H9 (cell line): ENCODE measurements around the gene KLK3. TPM values are rescaled to one million over a fixed set of nuclear protein-coding genes. Genes with fewer than 3 reads are reported as not detected.

Experiments used
- DNase-seq: peaks from one replicate; pipeline ENCODE4 v3.0.0-alpha.2; 2017
- H2AFZ ChIP-seq: one replicate; pipeline ENCODE4 v1.6.1; 2013; ENCODE audit warnings: mild to moderate bottlenecking, low read length, control low read depth, moderate library complexity
- H2AK5ac ChIP-seq: 2 replicates; pipeline ENCODE4 v1.6.1; 2013; ENCODE audit warnings: low read length, control low read depth, mixed read lengths; ENCODE audit not compliant: insufficient read length
- H2BK120ac ChIP-seq: one replicate; pipeline ENCODE4 v1.6.1; 2013; ENCODE audit warnings: low read depth, mild to moderate bottlenecking, low read length, control low read depth, inconsistent platforms; ENCODE audit not compliant: poor library complexity, severe bottlenecking
- H2BK12ac ChIP-seq: 2 replicates; pipeline ENCODE4 v1.6.1; 2013; ENCODE audit warnings: low read length, control low read depth, mixed read lengths, low read depth; ENCODE audit not compliant: insufficient read length
- H2BK15ac ChIP-seq: 2 replicates; pipeline ENCODE4 v1.6.1; 2013; ENCODE audit warnings: low read depth, low read length, control low read depth
- H2BK20ac ChIP-seq: one replicate; pipeline ENCODE4 v1.6.1; 2013; ENCODE audit warnings: low read depth, mild to moderate bottlenecking, low read length, control low read depth, inconsistent platforms; ENCODE audit not compliant: poor library complexity, severe bottlenecking
- H2BK5ac ChIP-seq: 2 replicates; pipeline ENCODE4 v1.6.1; 2013; ENCODE audit warnings: low read length, control low read depth, mixed read lengths; ENCODE audit not compliant: insufficient read length
- H3K14ac ChIP-seq: 2 replicates; pipeline ENCODE4 v1.6.1; 2013; ENCODE audit warnings: low read length, control low read depth; ENCODE audit not compliant: insufficient read depth
- H3K18ac ChIP-seq: 2 replicates; pipeline ENCODE4 v1.6.1; 2013; ENCODE audit warnings: low read depth, mild to moderate bottlenecking, mixed read lengths, low read length, control low read depth; ENCODE audit not compliant: insufficient read length
- H3K23ac ChIP-seq: 2 replicates; pipeline ENCODE4 v1.6.1; 2013; ENCODE audit warnings: low read length, control low read depth, mixed read lengths, low read depth; ENCODE audit not compliant: insufficient read length
- H3K23me2 ChIP-seq: 2 replicates; pipeline ENCODE4 v1.6.1; 2013; ENCODE audit warnings: low read depth, mild to moderate bottlenecking, mixed read lengths, low read length, control low read depth; ENCODE audit not compliant: insufficient read length, poor library complexity, severe bottlenecking
- H3K27ac ChIP-seq: 2 replicates; pipeline ENCODE4 v1.5.1; 2013; ENCODE audit warnings: low read length, control low read depth, mixed read lengths, low read depth; ENCODE audit not compliant: insufficient read length
- H3K27me3 ChIP-seq: 2 replicates; pipeline ENCODE4 v1.6.1; 2013; ENCODE audit warnings: low read length, control low read depth, inconsistent platforms; ENCODE audit not compliant: insufficient read depth
- H3K4ac ChIP-seq: 2 replicates; pipeline ENCODE4 v1.6.1; 2013; ENCODE audit warnings: low read depth, mild to moderate bottlenecking, control low read depth, inconsistent platforms, low read length, moderate library complexity
- H3K4me1 ChIP-seq: 2 replicates; pipeline ENCODE4 v1.6.1; 2013; ENCODE audit warnings: low read length, control low read depth, inconsistent platforms; ENCODE audit not compliant: insufficient read depth
- H3K4me2 ChIP-seq: 2 replicates; pipeline ENCODE4 v1.6.1; 2013; ENCODE audit warnings: low read length, control low read depth, mixed read lengths; ENCODE audit not compliant: insufficient read length, insufficient read depth
- H3K56ac ChIP-seq: 2 replicates; pipeline ENCODE4 v1.6.1; 2013; ENCODE audit warnings: low read depth, mild to moderate bottlenecking, mixed read lengths, low read length, control low read depth; ENCODE audit not compliant: insufficient read length
- H3K79me1 ChIP-seq: 2 replicates; pipeline ENCODE4 v1.6.1; 2013; ENCODE audit warnings: low read depth, mild to moderate bottlenecking, moderate library complexity, low read length, control low read depth, inconsistent platforms; ENCODE audit not compliant: insufficient read depth, poor library complexity, severe bottlenecking
- H3K79me2 ChIP-seq: 2 replicates; pipeline ENCODE4 v1.6.1; 2013; ENCODE audit warnings: low read length, control low read depth, inconsistent platforms; ENCODE audit not compliant: insufficient read depth
- H3K9ac ChIP-seq: 2 replicates; pipeline ENCODE4 v1.6.1; 2013; ENCODE audit warnings: low read length, control low read depth, mixed read lengths; ENCODE audit not compliant: insufficient read length; ENCODE audit errors: extremely low read depth
- H3K9me3 ChIP-seq: one replicate; pipeline ENCODE4 v1.6.1; 2013; ENCODE audit warnings: low read depth, low read length, inconsistent platforms; ENCODE audit not compliant: control insufficient read depth
- H3T11ph ChIP-seq: one replicate; pipeline ENCODE4 v1.6.1; 2013; ENCODE audit warnings: mild to moderate bottlenecking, low read length, control low read depth, inconsistent platforms
- H4K20me1 ChIP-seq: one replicate; pipeline ENCODE4 v1.6.1; 2013; ENCODE audit not compliant: control insufficient read depth, insufficient read length, insufficient read depth
- H4K5ac ChIP-seq: 2 replicates; pipeline ENCODE4 v1.6.1; 2013; ENCODE audit warnings: low read depth, mild to moderate bottlenecking, mixed read lengths, low read length, control low read depth; ENCODE audit not compliant: insufficient read length
- H4K8ac ChIP-seq: replicated peaks from 2 replicates; pipeline ENCODE4 v1.6.1; 2013; ENCODE audit warnings: low read length, control low read depth, mixed read lengths, low read depth; ENCODE audit not compliant: insufficient read length
- H4K91ac ChIP-seq: 2 replicates; pipeline ENCODE4 v1.6.1; 2013; ENCODE audit warnings: low read depth, mild to moderate bottlenecking, moderate library complexity, mixed read lengths, low read length, control low read depth; ENCODE audit not compliant: insufficient read length
- H3K27ac Mint-ChIP-seq, 3 experiments: 2 replicates in 2 of 3; 3 replicates in 1 of 3; pipeline ENCODE4 v1.8.0; 2020 to 2021; ENCODE audit warnings: mixed read lengths in 3 of 3, mild to moderate bottlenecking in 1 of 3, moderate library complexity in 1 of 3
- H3K27me3 Mint-ChIP-seq: 2 replicates; pipeline ENCODE4 v1.8.0; 2021; ENCODE audit warnings: low read depth, mild to moderate bottlenecking, moderate library complexity, mixed read lengths
- H3K36me3 Mint-ChIP-seq, 3 experiments: 2 replicates in 2 of 3; 3 replicates in 1 of 3; pipeline ENCODE4 v1.8.0; 2020 to 2021; ENCODE audit warnings: low read depth in 3 of 3, mixed read lengths in 3 of 3; ENCODE audit not compliant: insufficient read depth in 1 of 3
- H3K4me1 Mint-ChIP-seq, 2 experiments: 2 replicates each; pipeline ENCODE4 v1.8.0; 2020; ENCODE audit warnings: mixed read lengths in 2 of 2
- H3K4me3 Mint-ChIP-seq, 2 experiments: 2 replicates in 1 of 2; 3 replicates in 1 of 2; pipeline ENCODE4 v1.8.0; 2020 to 2021; ENCODE audit warnings: mild to moderate bottlenecking in 2 of 2, mixed read lengths in 2 of 2, moderate library complexity in 1 of 2
- H3K9me3 Mint-ChIP-seq, 2 experiments: 2 replicates in 1 of 2; 3 replicates in 1 of 2; pipeline ENCODE4 v1.8.0; 2020; ENCODE audit warnings: mild to moderate bottlenecking in 2 of 2, mixed read lengths in 2 of 2, moderate library complexity in 1 of 2
- CTCF ChIP-seq: fragments of 200-600 bp; sonication (generic); conservative IDR thresholded peaks from 3 replicates; pipeline ENCODE4 v1.8.0; 2021; ENCODE audit warnings: antibody characterized with exemption, mild to moderate bottlenecking
- WGBS: extraction: QIAGEN DNeasy Blood & Tissue Kit; methylation state at CpG from one replicate; pipeline ENCODE4 v1.1.7; 2013; ENCODE audit warnings: missing lambda C conversion rate, low lambda C conversion rate, mixed read lengths; ENCODE audit not compliant: insufficient read length; ENCODE audit errors: extremely low coverage; 5-methylcytosine and 5-hydroxymethylcytosine counted together
- total RNA-seq: library from RNA; stranded (reverse); gene quantifications from 2 replicates; pipeline ENCODE4 v1.2.1, GENCODE V29; 2021

KLK3 gene
- total RNA-seq, 1 experiment from 2014 or later, result not detected

- no peak overlapping the region for H3K14ac ChIP-seq
- no peak overlapping the region for H2BK12ac ChIP-seq
- H3K27me3 Mint-ChIP-seq, result peaks cover 89% of the 10 kb centered on the region
- peaks cover 12% of the 10 kb centered on the region for H3K27me3 ChIP-seq
- H3K18ac ChIP-seq, result no peak overlapping the region
- no peak overlapping the region for H2BK20ac ChIP-seq
- no peak overlapping the region for H3K27ac Mint-ChIP-seq
- no peaks in the 10 kb centered on the region for H3K9me3 ChIP-seq
- peaks cover 33 to 42% of the 10 kb centered on the region in 2 experiments for H3K4me1 Mint-ChIP-seq
- DNase-seq, result no peak
- peaks cover 3 to 4% of the 10 kb centered on the region in 2 experiments; a peak in 3 of 5 replicates for H3K9me3 Mint-ChIP-seq
- peaks cover 0 to 2% (median 0%) of the 10 kb centered on the region in 3 experiments; a peak in 4 of 7 replicates for H3K36me3 Mint-ChIP-seq
- no peak overlapping the region for H2AK5ac ChIP-seq
- peaks cover 5% of the 10 kb centered on the region; the same call in 1 of the 2 replicates for H3K4me1 ChIP-seq
- H3K4ac ChIP-seq, result no peak overlapping the region
- no peak overlapping the region for H3K23ac ChIP-seq
- WGBS, result no CpG with 5 or more reads among the region's 8 CpGs
- no peak overlapping the region for H4K5ac ChIP-seq
- H3K4me2 ChIP-seq, result peak overlapping the region; percentile 92
- H3T11ph ChIP-seq, result no peak overlapping the region
- no peaks in the 10 kb centered on the region for H3K79me1 ChIP-seq
- no peak overlapping the region for H2AFZ ChIP-seq
- H4K20me1 ChIP-seq, result no peaks in the 10 kb centered on the region
- peak overlapping the region in 1 of 2 experiments; percentile 76; a peak in 2 of 5 replicates for H3K4me3 Mint-ChIP-seq
- H3K27ac ChIP-seq, result no peak overlapping the region
- H4K91ac ChIP-seq, result no peak overlapping the region
- no peak overlapping the region for H3K56ac ChIP-seq
- H2BK15ac ChIP-seq, result no peak overlapping the region
- no peak overlapping the region for H2BK5ac ChIP-seq
- H2BK120ac ChIP-seq, result no peak overlapping the region
- no peaks in the 10 kb centered on the region for H3K79me2 ChIP-seq
- H4K8ac ChIP-seq, result no peak overlapping the region
- peaks cover 8% of the 10 kb centered on the region for H3K23me2 ChIP-seq
- H3K9ac ChIP-seq, result no peak overlapping the region
- no peak for TF ChIP-seq CTCF
These were observed 35.1 kb upstream of the KLK3 start for GRCh38 chr19:50819636-50820035.
